Stimulated activated CD8-positive, alpha-beta memory T cell treated with anti-CD3 and anti-CD28 coated beads, Interleukin-7, amount 100 ng/mL, for 48 hours (primary cell): ENCODE measurements around the gene FGL2.
"Not testable (repeated sequence)": the region's sequence is repeated elsewhere in the genome, so short reads cannot be mapped to it uniquely, and the experiment has no call there.

Source experiments
- DNase-seq, 2 donors: peaks; one replicate each; pipeline ENCODE4 v3.0.0-alpha.2; 2020; ENCODE audit warnings: low read depth in 1 of 2; ENCODE audit errors: extremely low read depth in 1 of 2

FGL2 gene

GRCh38 chr7:77217474-77218185, 18.0 kb upstream of the FGL2 start:
- DNase-seq, result no peak

- DNase-seq, result no peak
Observed at GRCh38 chr7:77216181-77216845, 16.7 kb upstream of the FGL2 start.

GRCh38 chr7:77209479-77210139, 10.0 kb upstream of the FGL2 start:
- DNase-seq, result no peak

GRCh38 chr7:77208416-77208815, 8.8 kb upstream of the FGL2 start:
- DNase-seq, result no peak

- DNase-seq, result no peak
Observed at GRCh38 chr7:77205706-77206105, 6.1 kb upstream of the FGL2 start.

GRCh38 chr7:77202481-77202976, 2.9 kb upstream of the FGL2 start:
- no peak for DNase-seq

- no peak for DNase-seq
Observed at GRCh38 chr7:77200542-77200941, 923 bp upstream of the FGL2 start.

GRCh38 chr7:77197141-77197540, 2.5 kb downstream of the FGL2 start:
- no peak for DNase-seq

- DNase-seq, result no peak
Observed at GRCh38 chr7:77188731-77189437, 10.7 kb downstream of the FGL2 start.

- DNase-seq, result no peak
Observed at GRCh38 chr7:77185866-77186265, 13.8 kb downstream of the FGL2 start.

GRCh38 chr7:77184990-77185389, 14.6 kb downstream of the FGL2 start:
- no peak for DNase-seq

- DNase-seq, result no peak
Observed at GRCh38 chr7:77184463-77184862, 15.2 kb downstream of the FGL2 start.

GRCh38 chr7:77182261-77182660, 17.4 kb downstream of the FGL2 start:
- DNase-seq, result no peak

GRCh38 chr7:77181734-77182133, 17.9 kb downstream of the FGL2 start:
- DNase-seq, result no peak

- DNase-seq, result no peak
Observed at GRCh38 chr7:77181015-77181595, 18.5 kb downstream of the FGL2 start.

- not testable (repeated sequence) for DNase-seq
Observed at GRCh38 chr7:77178024-77178423, 21.6 kb downstream of the FGL2 start.

- DNase-seq, result not testable (repeated sequence)
Observed at GRCh38 chr7:77177321-77177904, 22.2 kb downstream of the FGL2 start.

GRCh38 chr7:77175274-77175800, 24.3 kb downstream of the FGL2 start:
- not testable (repeated sequence) for DNase-seq

GRCh38 chr7:77174418-77174817, 25.2 kb downstream of the FGL2 start:
- not testable (repeated sequence) for DNase-seq
